NCI-H226 (cell line): Measurements from ENCODE around the gene MBD2.
"Not testable (repeated sequence)": the region's sequence is repeated elsewhere in the genome, so short reads cannot be mapped to it uniquely, and the experiment has no call there.

Source experiments
- DNase-seq: peaks from one replicate; pipeline ENCODE4 v3.0.0-alpha.2; 2015

The MBD2 gene

DNA sequence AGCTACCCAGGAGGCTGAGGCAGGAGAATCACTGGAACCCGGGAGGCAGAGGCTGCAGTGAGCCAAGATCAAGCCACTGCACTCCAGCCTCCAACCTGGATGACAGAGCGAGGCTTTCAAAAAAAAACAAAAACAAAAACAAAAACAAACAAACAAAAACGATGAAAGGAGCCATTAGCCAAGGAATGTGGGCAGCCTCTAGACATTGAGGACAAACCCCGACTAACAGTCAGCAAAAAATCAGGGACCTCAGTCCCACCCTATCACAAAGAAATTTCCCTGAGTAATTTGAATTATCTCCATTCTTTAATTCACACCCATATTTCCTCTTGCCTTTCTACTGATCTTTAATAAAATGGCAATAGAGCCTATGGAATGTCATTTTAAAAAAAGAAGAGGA is 75.8 kb downstream of the MBD2 start:
- DNase-seq: no peak

DNA sequence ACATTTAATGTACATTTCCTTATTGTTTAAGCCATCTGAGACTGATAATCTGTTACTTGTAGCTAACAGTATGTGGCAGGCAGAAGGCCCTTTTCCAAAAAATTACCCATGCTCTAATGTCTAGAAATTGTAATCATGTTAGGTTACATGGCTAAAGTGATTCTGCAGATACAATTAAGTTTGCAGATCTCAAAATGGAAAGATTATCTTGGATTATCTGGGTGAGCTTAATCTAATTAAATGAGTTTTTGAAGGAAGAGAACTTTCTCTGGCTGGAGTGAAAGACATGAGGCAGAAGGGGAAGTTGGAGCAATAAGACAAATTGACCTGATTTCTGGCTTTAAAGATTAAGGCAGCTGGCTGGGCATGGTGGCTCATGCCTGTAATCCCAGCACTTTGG is 76.3 kb downstream of the MBD2 start:
- no peak for DNase-seq

GRCh38 chr18:54147439-54147838 is 77.0 kb downstream of the MBD2 start:
- DNase-seq: no peak

- DNase-seq: no peak
These were observed 83.3 kb downstream of the MBD2 start for GRCh38 chr18:54141041-54141608.

DNA sequence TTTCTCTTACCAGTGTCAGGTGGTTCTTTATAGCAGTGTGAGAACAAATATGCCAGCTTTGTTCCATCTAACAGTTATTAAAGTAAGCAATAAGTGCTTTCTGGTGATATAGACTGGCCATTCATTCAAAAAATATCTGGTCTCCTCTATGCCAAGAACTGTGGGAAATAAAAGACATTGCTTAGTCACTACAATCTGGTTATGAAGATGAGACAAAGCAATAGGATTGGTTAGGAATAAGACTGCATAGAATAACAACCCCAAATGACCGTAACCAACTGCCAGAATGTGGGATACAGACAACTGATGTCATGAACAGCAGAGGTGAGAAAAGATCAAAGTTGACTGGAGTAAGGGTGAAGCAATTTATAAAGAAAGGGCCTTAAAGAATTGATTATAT is 83.8 kb downstream of the MBD2 start:
- no peak for DNase-seq

DNA sequence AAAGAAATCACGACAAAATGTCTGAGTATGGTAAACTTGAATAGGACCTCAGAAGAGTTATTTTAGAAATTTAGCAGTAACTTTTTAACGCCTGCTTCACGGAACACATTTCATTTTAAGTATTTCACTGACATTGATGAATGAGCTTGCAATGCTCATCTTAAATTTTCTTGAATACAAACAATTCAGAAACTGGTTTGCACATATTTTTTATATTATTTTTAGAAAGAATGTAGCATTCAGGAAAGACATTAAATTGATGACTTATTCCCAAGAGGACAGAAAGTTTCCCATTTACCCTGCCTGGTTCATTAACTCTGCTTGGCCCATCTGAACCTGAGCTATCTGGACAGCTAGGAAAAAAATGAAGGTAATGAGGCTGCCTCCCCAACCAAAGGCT is 89.3 kb downstream of the MBD2 start:
- DNase-seq: no peak

- DNase-seq: no peak
These were observed 90.4 kb downstream of the MBD2 start for GRCh38 chr18:54134053-54134452.

GRCh38 chr18:54130631-54131030 is 93.8 kb downstream of the MBD2 start:
- DNase-seq: no peak

DNA sequence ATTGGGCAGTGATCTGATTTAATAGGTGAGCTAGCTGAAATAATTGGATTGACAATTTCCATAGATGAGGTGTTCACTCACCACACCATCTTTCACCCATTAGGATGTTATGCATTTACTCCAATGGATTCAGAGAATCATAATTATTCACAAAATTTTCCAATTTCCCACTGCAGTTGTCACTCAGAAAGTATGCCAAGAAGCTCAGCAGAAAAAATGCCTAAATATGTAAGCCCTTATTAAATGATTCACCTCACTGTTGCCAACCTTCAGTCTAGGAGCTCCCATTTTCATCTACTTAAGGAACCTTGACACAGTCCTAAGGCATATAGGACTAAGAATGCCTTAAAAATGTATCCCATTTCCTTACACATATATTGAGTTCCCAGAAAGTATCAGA is 94.3 kb downstream of the MBD2 start:
- no peak for DNase-seq

GRCh38 chr18:54129448-54130067 is 94.9 kb downstream of the MBD2 start:
- DNase-seq: no peak

GRCh38 chr18:54127759-54128378 is 96.6 kb downstream of the MBD2 start:
- DNase-seq: peak; percentile 22

GRCh38 chr18:54125429-54125828 is 99.0 kb downstream of the MBD2 start:
- DNase-seq: no peak

DNA sequence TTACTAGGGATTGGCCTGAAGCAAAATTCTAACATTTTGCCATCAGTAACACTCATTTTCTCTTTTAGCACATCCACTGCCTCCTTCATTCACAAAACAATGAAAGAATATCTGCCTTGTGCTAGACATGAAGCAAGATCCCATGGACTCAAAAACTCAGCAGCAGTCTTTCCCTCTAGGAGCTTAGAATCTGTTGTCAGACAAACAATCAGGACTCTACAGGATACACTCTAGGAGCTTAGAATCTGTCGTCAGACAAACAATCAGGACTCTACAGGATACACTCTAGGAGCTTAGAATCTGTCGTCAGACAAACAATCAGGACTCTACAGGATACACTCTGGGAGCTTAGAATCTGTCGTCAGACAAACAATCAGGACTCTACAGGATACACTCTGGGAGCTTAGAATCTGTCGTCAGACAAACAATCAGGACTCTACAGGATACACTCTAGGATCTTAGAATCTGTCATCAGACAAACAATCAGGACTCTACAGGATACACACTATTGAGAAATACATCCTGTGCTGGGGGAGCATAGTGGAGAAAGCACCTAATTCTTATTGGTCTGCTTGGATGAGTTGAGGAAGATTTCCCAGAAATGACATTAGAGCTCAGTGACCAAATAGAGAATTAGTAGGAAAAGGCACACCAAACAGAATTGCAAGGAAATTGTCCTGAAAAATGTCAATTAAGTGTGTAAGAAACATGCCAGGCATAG is 100.6 kb downstream of the MBD2 start:
- DNase-seq: not testable (repeated sequence)

- DNase-seq: no peak
These were observed 104.9 kb downstream of the MBD2 start for GRCh38 chr18:54119524-54120019.

GRCh38 chr18:54117853-54118773 is 106.4 kb downstream of the MBD2 start:
- DNase-seq: no peak

GRCh38 chr18:54116541-54117257 is 107.8 kb downstream of the MBD2 start:
- no peak for DNase-seq

DNA sequence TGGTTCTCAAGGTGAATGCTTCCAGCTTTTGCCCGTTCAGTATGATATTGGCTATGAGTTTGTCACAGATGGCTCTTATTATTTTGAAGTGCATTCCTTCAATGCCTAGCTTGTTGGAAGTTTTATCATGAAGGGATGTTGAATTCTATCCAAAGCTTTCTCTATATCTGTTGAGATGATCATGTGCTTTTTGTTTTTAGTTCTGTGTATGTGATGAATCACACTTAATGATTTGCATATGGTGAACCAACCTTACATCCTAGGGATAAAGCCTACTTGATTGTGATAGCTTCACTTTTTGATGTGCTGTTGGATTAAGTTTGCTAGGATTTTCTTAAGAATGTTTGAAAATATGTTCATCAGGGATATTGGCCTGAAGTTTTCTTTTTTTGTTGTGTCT is 112.1 kb downstream of the MBD2 start:
- no peak for DNase-seq

DNA sequence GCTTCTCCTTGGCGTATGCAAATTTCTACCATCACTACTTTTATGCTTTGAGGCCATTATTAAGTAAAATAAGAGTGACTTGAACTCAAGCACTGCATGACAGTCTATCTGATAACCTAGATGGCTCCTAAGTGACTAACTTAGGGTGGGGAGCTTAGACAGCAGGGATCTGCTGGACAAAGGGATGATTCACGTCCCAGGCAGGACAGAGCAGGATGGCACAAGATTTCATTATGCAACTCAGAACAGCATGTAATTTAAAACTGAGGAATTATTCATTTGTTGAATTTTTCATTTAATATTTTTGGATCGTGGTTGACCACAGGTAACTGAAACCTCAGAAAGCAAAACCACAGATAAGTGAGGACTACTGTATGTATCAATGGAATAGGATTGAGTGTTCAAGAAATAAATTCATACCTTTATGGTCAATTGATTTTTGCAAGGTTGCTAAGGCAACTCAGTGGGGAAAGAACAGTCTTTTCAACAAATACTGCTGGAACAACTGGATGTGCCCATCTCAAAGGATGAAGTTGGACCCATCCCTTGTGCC is 115.3 kb downstream of the MBD2 start:
- no peak for DNase-seq

GRCh38 chr18:54102123-54102522 is 122.3 kb downstream of the MBD2 start:
- no peak for DNase-seq
